Mesothelial cell of epicardium (in vitro differentiated cells): Measurements from ENCODE around the gene CEL. TPM values are rescaled to one million over a fixed set of nuclear protein-coding genes. Genes with fewer than 3 reads are reported as not detected.
"Not testable (repeated sequence)": the region's sequence is repeated elsewhere in the genome, so short reads cannot be mapped to it uniquely, and the experiment has no call there.

Experiments
- DNase-seq, 2 experiments: peaks; one replicate each; pipeline ENCODE4 v3.0.0; 2021; ENCODE audit warnings: low spot score in 2 of 2; ENCODE audit not compliant: unreplicated experiment in 2 of 2
- H3K27ac Mint-ChIP-seq: 2 replicates; pipeline ENCODE4 v1.8.0; 2021; ENCODE audit warnings: mixed read lengths
- H3K27me3 Mint-ChIP-seq: 2 replicates; pipeline ENCODE4 v1.8.0; 2021; ENCODE audit warnings: low read depth, mixed read lengths
- H3K36me3 Mint-ChIP-seq: 2 replicates; pipeline ENCODE4 v1.8.0; 2021; ENCODE audit warnings: mixed read lengths
- H3K4me1 Mint-ChIP-seq: 2 replicates; pipeline ENCODE4 v1.8.0; 2021; ENCODE audit warnings: mixed read lengths
- H3K4me3 Mint-ChIP-seq: 2 replicates; pipeline ENCODE4 v1.8.0; 2021; ENCODE audit warnings: mild to moderate bottlenecking, moderate library complexity, mixed read lengths
- H3K9me3 Mint-ChIP-seq: 2 replicates; pipeline ENCODE4 v1.8.0; 2021; ENCODE audit warnings: mixed read lengths
- total RNA-seq: library from RNA; stranded (reverse); gene quantifications from 3 replicates; pipeline ENCODE4 v1.2.1, GENCODE V29; 2021
- TF ChIP-seq, protein P1 (sequence below): fragments of 200-600 bp; sonication (generic); IDR thresholded peaks from one replicate; pipeline ENCODE4 v1.5.0; 2021; ENCODE audit warnings: antibody characterized with exemption; ENCODE audit not compliant: unreplicated experiment

Gene CEL
- total RNA-seq, 1 donor from 2014 or later: 5.0 TPM

DNA sequence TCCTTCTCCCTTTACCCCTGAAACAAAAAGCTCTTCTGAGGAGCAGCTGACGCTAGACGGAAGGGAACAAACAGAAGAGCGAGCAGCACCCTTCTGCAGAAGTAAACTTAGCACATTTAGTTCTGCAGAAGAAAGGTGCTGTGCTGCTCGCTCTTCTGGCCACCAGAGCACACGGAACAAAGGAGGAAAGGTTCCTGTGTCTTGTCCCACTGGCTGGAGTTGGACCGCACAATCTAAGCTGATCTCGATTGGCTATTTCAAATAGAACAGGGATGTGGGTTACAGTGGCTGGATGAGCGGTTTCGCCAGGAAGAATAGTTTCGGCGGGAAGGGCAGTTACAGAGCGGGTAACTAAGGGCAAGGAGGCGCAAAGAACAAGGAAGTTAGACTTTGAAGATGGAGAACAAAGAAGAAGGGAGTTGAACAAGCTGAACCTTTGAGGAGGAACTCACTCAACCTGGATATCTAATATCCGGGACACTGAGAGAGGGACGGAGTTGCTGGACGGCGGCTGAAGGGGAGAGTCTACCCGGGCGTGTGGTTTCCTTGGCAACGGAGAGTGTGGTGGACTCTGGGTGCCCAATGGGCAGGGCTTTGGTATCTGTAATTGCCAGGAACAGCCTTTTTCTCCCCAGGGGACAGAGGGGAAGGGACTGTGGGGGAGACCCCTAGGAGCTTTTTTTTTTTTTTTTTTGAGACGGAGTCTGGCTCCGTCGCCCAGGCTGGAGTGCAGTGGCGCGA is 23.8 kb upstream of the CEL start:
- Mint-ChIP-seq H3K36me3 (peaks cover 27% of the 10 kb centered on the region), H3K4me1 (no peaks in the 10 kb centered on the region), H3K4me3 (no peak overlapping the region), H3K27me3 (no peaks in the 10 kb centered on the region), H3K9me3 (no peaks in the 10 kb centered on the region), H3K27ac (no peak overlapping the region)
- TF ChIP-seq, protein P1, sequence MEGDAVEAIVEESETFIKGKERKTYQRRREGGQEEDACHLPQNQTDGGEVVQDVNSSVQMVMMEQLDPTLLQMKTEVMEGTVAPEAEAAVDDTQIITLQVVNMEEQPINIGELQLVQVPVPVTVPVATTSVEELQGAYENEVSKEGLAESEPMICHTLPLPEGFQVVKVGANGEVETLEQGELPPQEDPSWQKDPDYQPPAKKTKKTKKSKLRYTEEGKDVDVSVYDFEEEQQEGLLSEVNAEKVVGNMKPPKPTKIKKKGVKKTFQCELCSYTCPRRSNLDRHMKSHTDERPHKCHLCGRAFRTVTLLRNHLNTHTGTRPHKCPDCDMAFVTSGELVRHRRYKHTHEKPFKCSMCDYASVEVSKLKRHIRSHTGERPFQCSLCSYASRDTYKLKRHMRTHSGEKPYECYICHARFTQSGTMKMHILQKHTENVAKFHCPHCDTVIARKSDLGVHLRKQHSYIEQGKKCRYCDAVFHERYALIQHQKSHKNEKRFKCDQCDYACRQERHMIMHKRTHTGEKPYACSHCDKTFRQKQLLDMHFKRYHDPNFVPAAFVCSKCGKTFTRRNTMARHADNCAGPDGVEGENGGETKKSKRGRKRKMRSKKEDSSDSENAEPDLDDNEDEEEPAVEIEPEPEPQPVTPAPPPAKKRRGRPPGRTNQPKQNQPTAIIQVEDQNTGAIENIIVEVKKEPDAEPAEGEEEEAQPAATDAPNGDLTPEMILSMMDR: no peak
- no peak for DNase-seq

DNA sequence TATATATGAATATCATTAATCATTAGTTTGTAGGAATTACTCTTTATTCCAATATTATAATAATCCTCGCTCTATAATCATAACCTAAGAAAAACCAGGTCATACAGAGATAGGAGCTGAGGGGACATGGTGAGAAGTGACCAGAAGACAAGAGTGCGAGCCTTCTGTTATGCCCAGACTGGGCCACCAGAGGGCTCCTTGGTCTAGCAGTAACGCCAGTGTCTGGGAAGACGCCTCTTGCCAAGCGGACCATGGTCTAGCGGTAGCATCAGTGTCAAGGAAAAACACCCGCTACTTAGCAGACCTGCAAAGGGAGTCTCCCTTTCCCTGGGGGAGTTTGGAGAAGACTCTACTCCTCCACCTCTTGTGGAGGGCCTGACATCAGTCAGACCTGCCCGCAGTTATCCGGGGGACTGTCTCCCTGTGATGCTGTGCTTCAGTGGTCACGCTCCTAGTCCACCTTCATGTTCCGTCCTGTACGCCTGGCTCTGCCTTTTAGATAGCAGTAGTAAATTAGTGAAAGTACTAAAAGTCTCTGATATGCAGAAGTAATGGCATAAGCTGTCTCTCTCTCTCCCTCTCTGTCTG is 20.8 kb upstream of the CEL start:
- not testable (repeated sequence) for H3K9me3 Mint-ChIP-seq, H3K4me1 Mint-ChIP-seq, H3K27me3 Mint-ChIP-seq, H3K4me3 Mint-ChIP-seq, H3K27ac Mint-ChIP-seq, DNase-seq
- TF ChIP-seq, protein P1: peak; percentile 21
- peaks cover 34% of the 10 kb centered on the region for H3K36me3 Mint-ChIP-seq

DNA sequence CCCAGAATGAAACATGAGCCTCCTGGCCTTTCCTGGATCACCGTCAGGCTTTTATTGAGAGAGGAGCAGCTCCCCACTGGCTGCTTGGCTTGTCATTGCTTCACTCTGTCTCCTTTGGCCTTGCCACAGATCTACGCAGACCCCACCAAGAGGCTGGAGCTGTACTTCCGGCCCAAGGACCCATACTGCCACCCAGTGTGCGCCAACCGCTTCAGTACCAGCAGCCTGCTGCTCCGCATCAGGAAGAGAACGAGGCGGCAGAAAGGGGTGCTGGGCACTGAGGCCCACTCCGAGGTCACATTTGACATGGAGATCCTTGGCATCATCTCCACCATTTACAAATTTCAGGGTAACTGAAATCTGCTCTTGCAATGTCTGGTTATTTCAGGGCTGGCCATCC is 19.8 kb upstream of the CEL start:
- Mint-ChIP-seq H3K4me1 (no peaks in the 10 kb centered on the region), H3K36me3 (peaks cover 31% of the 10 kb centered on the region)

DNA sequence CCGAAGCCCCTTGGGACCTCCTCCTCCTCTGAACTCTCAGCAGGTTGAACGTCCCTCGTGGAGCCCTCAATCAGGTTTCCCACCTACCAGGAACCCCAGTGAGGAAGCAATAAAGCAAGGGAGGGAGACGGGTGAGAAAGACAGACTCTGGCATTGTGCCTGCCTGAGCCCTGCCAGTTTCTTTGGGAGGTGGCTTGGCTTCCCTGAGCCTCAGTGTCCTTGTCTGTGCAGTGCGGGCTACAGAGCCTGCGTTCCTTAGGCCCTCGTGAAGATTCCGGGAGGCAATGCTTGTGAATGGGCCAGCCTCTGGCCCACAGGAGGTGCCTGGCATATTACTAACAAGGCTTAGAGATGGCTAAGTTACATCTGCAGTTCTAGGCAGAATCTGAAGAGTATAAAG is 19.1 kb upstream of the CEL start:
- H3K4me1 Mint-ChIP-seq: no peaks in the 10 kb centered on the region
- peaks cover 33% of the 10 kb centered on the region for H3K36me3 Mint-ChIP-seq
- no peaks in the 10 kb centered on the region for H3K9me3 Mint-ChIP-seq
- TF ChIP-seq, protein P1: no peak
- DNase-seq: no peak
- no peak overlapping the region for H3K27ac Mint-ChIP-seq
- no peaks in the 10 kb centered on the region for H3K27me3 Mint-ChIP-seq
- no peak overlapping the region for H3K4me3 Mint-ChIP-seq

More for the DNA sequence above, 19.8 kb upstream of the CEL start:
- DNase-seq: no peak
- TF ChIP-seq, protein P1: no peak
- Mint-ChIP-seq H3K27ac (no peak overlapping the region), H3K4me3 (no peak overlapping the region), H3K9me3 (no peaks in the 10 kb centered on the region), H3K27me3 (no peaks in the 10 kb centered on the region)

DNA sequence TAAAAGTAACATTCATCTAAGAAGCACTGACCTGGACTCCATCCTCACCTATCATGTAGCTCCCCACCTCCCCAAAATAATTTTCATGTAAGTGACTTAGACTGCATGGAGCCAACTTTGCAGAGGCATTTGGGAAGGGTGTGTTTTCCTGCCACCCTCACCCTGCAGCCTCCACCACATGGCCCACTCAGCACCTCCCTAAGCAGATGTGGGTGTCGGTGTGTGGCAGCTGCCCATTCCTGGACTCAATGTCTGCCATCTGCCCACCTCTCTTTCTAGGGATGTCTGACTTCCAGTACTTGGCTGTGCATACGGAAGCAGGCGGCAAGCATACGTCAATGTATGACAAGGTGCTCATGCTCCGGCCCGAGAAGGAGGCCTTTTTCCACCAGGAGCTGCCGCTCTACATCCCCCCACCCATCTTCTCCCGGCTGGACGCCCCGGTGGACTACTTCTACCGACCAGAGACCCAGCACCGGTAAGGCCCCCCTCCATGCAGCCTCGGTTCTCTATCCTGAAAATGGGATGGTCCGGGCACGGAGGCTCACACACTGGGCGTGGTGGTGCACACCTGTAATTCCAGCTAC is 18.2 kb upstream of the CEL start:
- DNase-seq: no peak
- TF ChIP-seq, protein P1: no peak
- Mint-ChIP-seq H3K27ac (no peak overlapping the region), H3K4me1 (no peaks in the 10 kb centered on the region), H3K27me3 (no peaks in the 10 kb centered on the region), H3K4me3 (no peak overlapping the region), H3K9me3 (no peaks in the 10 kb centered on the region), H3K36me3 (peaks cover 33% of the 10 kb centered on the region)
